GM12891 (cell line): ENCODE results near the gene RMDN2.
"Not testable (repeated sequence)": the region's sequence is repeated elsewhere in the genome, so short reads cannot be mapped to it uniquely, and the experiment has no call there.

Source experiments
- DNase-seq: peaks from one replicate; pipeline ENCODE4 v3.0.0; 2011; ENCODE audit warnings: low spot score; ENCODE audit not compliant: insufficient read length
- FAIRE-seq: peaks from 2 replicates; lab custom pipeline; 2011; peaks lifted over from hg19 to GRCh38; lab: Jason Lieb, UNC
- PAX5 ChIP-seq: IDR thresholded peaks from 2 replicates; pipeline ENCODE4 v1.6.1; 2011; ENCODE audit warnings: low read length, moderate library complexity, mild to moderate bottlenecking; ENCODE audit not compliant: insufficient read depth, severe bottlenecking
- POLR2A ChIP-seq: IDR thresholded peaks from 2 replicates; pipeline ENCODE4 v1.6.1; 2011; ENCODE audit warnings: low read depth, low read length, control low read depth
- POLR2AphosphoS5 ChIP-seq: IDR thresholded peaks from 2 replicates; pipeline ENCODE4 v1.6.1; 2011; ENCODE audit warnings: low read depth, low read length, control low read depth
- POU2F2 ChIP-seq: IDR thresholded peaks from 2 replicates; pipeline ENCODE4 v1.6.1; 2011; ENCODE audit warnings: low read depth, mild to moderate bottlenecking, control low read depth, low read length, moderate library complexity
- SPI1 ChIP-seq: IDR thresholded peaks from 2 replicates; pipeline ENCODE4 v1.6.1; 2011; ENCODE audit warnings: low read depth, low read length, control low read depth
- TAF1 ChIP-seq: IDR thresholded peaks from 2 replicates; pipeline ENCODE4 v1.6.1; 2011; ENCODE audit warnings: low read depth, low read length, control low read depth

Gene RMDN2

DNA sequence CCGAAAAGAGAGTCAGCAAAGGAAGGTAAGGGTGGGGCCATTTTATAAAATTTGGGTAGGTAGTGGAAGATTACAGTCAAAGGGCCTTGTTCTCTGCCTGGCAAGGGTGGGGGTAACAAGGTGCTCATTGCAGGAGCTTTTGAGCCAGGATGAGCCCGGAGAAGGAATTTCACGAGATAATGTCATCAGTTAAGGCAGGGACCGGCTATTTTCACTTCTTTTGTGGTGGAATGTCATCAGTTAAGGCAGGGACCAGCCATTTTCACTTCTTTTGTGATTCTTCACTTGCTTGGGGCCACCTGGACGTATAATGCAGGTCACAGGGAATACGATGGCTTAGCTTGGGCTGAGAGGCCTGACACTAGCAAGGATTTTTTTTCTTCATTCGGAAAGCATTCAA, 92.7 kb downstream of the RMDN2 start:
- FAIRE-seq (no peak), DNase-seq (no peak)
- TF ChIP-seq POU2F2 (no peak), POLR2AphosphoS5 (no peak)

- not testable (repeated sequence) for DNase-seq, FAIRE-seq
Measured at GRCh38 chr2:38020359-38021069, 95.4 kb downstream of the RMDN2 start.

- no peak for DNase-seq
- FAIRE-seq = no peak
- TF ChIP-seq SPI1 (no peak), PAX5 (no peak), TAF1 (no peak), POLR2AphosphoS5 (no peak), POLR2A (no peak), POU2F2 (no peak)
Measured at GRCh38 chr2:38021589-38021988, 96.5 kb downstream of the RMDN2 start.

DNA sequence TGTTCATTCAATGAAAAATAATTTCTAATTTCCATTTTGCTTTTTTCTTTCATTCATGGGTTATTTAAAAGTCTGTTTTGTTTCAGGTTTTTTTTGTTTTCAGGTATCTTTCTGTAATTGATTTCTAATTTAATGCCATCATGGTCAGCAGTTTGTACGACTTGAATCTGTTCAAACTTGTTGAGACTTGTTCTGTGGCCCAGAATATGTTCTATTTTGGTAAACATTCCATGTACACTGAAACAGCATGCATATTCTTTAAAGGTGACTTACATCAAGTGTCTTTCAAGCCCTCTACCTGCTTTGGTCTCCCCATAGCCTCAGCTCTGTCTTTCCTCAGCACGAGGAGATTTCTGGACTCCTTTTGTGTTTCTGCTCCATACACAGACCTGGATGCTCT, 101.8 kb downstream of the RMDN2 start:
- no peak for DNase-seq
- FAIRE-seq = no peak
- TF ChIP-seq POLR2AphosphoS5 (no peak), PAX5 (no peak), POU2F2 (no peak), TAF1 (no peak), POLR2A (no peak), SPI1 (no peak)

DNA sequence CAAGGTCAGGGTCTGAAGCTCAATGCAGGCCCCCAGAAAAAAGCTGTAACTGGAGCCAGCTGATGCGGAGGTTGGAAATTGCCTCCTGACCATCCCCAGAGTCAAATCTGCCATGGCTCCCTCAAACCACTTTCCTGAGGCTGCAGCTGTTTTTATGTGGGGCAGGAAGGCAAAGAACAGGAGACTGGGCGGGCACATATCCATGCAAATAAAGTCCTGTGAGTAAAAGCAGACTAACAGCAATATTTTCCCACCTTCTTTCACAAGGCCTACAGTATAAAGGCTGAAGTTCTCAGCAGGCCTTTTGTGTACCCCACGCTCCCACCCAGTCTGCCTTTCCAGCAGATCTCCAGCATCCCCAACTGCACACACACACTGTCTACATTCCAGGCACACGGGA, 103.7 kb downstream of the RMDN2 start:
- no peak for TF ChIP-seq SPI1
- no peak for TF ChIP-seq POLR2AphosphoS5
- TF ChIP-seq POLR2A = no peak
- TF ChIP-seq POU2F2 = no peak
- TF ChIP-seq PAX5 = no peak
- no peak for TF ChIP-seq TAF1
- FAIRE-seq (no peak), DNase-seq (no peak)

GRCh38 chr2:38029512-38029911, 104.4 kb downstream of the RMDN2 start:
- DNase-seq (no peak), FAIRE-seq (no peak)
- no peak for TF ChIP-seq PAX5
- no peak for TF ChIP-seq POLR2A
- no peak for TF ChIP-seq SPI1
- TF ChIP-seq POLR2AphosphoS5 = no peak
- TF ChIP-seq TAF1 = no peak
- no peak for TF ChIP-seq POU2F2

DNA sequence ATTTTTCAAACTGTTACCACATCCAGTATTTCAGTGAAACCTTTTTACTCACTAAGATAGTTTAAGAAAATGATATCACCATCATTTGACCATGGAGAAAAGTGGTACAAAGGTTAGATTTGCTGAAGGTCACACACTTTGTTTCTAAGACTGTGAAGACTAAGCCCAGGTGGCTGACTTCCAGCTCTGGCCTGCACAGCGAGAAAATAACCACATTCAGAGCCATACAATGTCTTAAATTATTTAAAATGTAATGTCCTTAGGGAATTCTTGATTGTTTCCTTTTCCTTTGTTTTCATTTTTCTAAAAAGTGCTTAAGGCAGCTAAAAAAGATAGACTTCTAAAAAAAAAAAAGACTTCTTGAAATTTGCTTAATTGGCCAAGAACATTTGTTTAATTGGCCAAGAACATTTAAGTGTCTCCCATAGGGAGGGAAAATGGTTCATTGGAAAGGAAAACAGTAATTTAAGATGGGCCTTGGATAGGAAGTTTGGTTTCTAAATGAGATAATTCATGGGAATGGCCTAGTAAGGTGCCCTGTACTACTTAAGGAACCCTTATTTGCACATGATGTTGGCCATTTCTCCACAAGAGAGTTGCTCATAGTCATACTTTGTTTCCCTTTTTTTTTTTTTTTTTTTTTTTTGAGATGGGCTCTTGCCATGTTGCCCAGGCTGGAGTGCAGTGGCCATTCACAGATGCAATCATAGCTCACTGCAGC, 105.7 kb downstream of the RMDN2 start:
- TF ChIP-seq POLR2AphosphoS5 (no peak), POU2F2 (no peak), TAF1 (no peak)
- FAIRE-seq = no peak

GRCh38 chr2:38032946-38033345, 107.9 kb downstream of the RMDN2 start:
- FAIRE-seq (peak; percentile 47), DNase-seq (no peak)
- TF ChIP-seq TAF1 (no peak), POLR2AphosphoS5 (no peak), PAX5 (no peak), POU2F2 (no peak), POLR2A (no peak), SPI1 (no peak)

More for the DNA sequence above, 105.7 kb downstream of the RMDN2 start:
- DNase-seq = no peak

- FAIRE-seq (no peak), DNase-seq (no peak)
- no peak for TF ChIP-seq PAX5
- TF ChIP-seq SPI1 = no peak
- TF ChIP-seq TAF1 = no peak
- TF ChIP-seq POU2F2 = no peak
Measured at GRCh38 chr2:38033646-38034045, 108.6 kb downstream of the RMDN2 start.

GRCh38 chr2:38035968-38036367, 110.9 kb downstream of the RMDN2 start:
- TF ChIP-seq PAX5 = no peak
- TF ChIP-seq POU2F2 = no peak
- no peak for TF ChIP-seq POLR2AphosphoS5
- no peak for TF ChIP-seq SPI1
- TF ChIP-seq POLR2A = no peak
- no peak for TF ChIP-seq TAF1
- FAIRE-seq = no peak
- DNase-seq = no peak
